Measurements from ENCODE around the gene IPO5. TPM values are rescaled to one million over a fixed set of nuclear protein-coding genes. Genes with fewer than 3 reads are reported as not detected.
A peak's percentile ranks its signal among the peaks of the same experiment; 100 is the strongest.

IPO5 gene
- total RNA-seq: 100 to 1,000 TPM in 7 of 8 experiments, 10 to 100 TPM in 1; 80.4 to 173 (median 129) TPM

- Histone ChIP-seq H3K27ac (no peak within 1 kb of the TSS), H3K4me1 (replicated peaks in 1 of 2) (no peaks in the 10 kb centered on the region), H3K4me3 (no peak within 1 kb of the TSS)
- no peak for ATAC-seq (replicated peaks in 6 of 8)
- in situ Hi-C loops (cut with MboI; ENCODE audit: low pct_unique_long_range_greater_than_20kb in 2 of 9, low sequenced_read_pairs in 9 of 9, unreplicated experiment in 9 of 9): loop anchor here in 1 of 9 experiments (25.0 kb wide), 1 partner anchor 91 kb away; no protein-coding TSS in a partner anchor
- WGBS, 10 experiments: 0 to 100% (median 76%) methylated on average over 1 to 10 of the region's 10 CpGs; no CpG with 5 or more reads in 2 of the 10 experiments
Observed at GRCh38 chr13:97953376-97953970, at the start of gene IPO5. TSS of gene IPO5 (plus strand) at chr13:97953675. CDS start at chr13:97976697, 23,022 bp downstream.

GRCh38 chr13:97904059-97904458, 49.4 kb upstream of the IPO5 start:
- Histone ChIP-seq H3K4me3 (no peak overlapping the region), H3K4me1 (replicated peaks in 1 of 2) (no peaks in the 10 kb centered on the region), H3K27ac (no peak overlapping the region)
- ATAC-seq (replicated peaks in 6 of 8): no peak
- in situ Hi-C loops (cut with MboI; ENCODE audit: low pct_unique_long_range_greater_than_20kb in 2 of 9, low sequenced_read_pairs in 9 of 9, unreplicated experiment in 9 of 9): no loop called here
- 0 to 100% (median 78%) methylated on average over 1 to 2 of the region's 2 CpGs; no CpG with 5 or more reads in 2 of the 10 experiments for WGBS, 10 experiments

- H3K4me3 ChIP-seq: no peak overlapping the region
- H3K4me1 ChIP-seq (replicated peaks in 1 of 2): no peaks in the 10 kb centered on the region
- in situ Hi-C loops (cut with MboI; ENCODE audit: low pct_unique_long_range_greater_than_20kb in 2 of 9, low sequenced_read_pairs in 9 of 9, unreplicated experiment in 9 of 9): no loop called here
- no peak overlapping the region for H3K27ac ChIP-seq
- no peak for ATAC-seq (replicated peaks in 6 of 8)
- 50 to 100% (median 88%) methylated on average over 1 of the region's 1 CpG; no CpG with 5 or more reads in 6 of the 10 experiments for WGBS, 10 experiments
Observed at GRCh38 chr13:97905517-97905916, 48.0 kb upstream of the IPO5 start.

GRCh38 chr13:97911311-97912138, 42.0 kb upstream of the IPO5 start:
- Histone ChIP-seq H3K4me1 (replicated peaks in 1 of 2) (no peaks in the 10 kb centered on the region), H3K4me3 (no peak overlapping the region), H3K27ac (no peak overlapping the region)
- in situ Hi-C loops (cut with MboI; ENCODE audit: low pct_unique_long_range_greater_than_20kb in 2 of 9, low sequenced_read_pairs in 9 of 9, unreplicated experiment in 9 of 9): no loop called here
- ATAC-seq (replicated peaks in 6 of 8): peak in 3 of 8 experiments; percentile 50 to 70 (median 61)
- WGBS, 10 experiments: 0 to 90% (median 49%) methylated on average over 1 to 6 of the region's 7 CpGs; no CpG with 5 or more reads in 2 of the 10 experiments

GRCh38 chr13:97912139-97912535, 41.3 kb upstream of the IPO5 start:
- in situ Hi-C loops (cut with MboI; ENCODE audit: low pct_unique_long_range_greater_than_20kb in 2 of 9, low sequenced_read_pairs in 9 of 9, unreplicated experiment in 9 of 9): no loop called here
- H3K4me3 ChIP-seq: no peak overlapping the region
- H3K4me1 ChIP-seq (replicated peaks in 1 of 2): no peaks in the 10 kb centered on the region
- ATAC-seq (replicated peaks in 6 of 8): no peak
- WGBS, 10 experiments: 65 to 93% (median 82%) methylated on average over 1 to 6 of the region's 6 CpGs; no CpG with 5 or more reads in 2 of the 10 experiments
- no peak overlapping the region for H3K27ac ChIP-seq

- Histone ChIP-seq H3K4me1 (replicated peaks in 1 of 2) (no peaks in the 10 kb centered on the region), H3K4me3 (no peak overlapping the region), H3K27ac (no peak overlapping the region)
- no peak for ATAC-seq (replicated peaks in 6 of 8)
- 40 to 100% (median 80%) methylated on average over 1 to 2 of the region's 2 CpGs; no CpG with 5 or more reads in 3 of the 10 experiments for WGBS, 10 experiments
- in situ Hi-C loops (cut with MboI; ENCODE audit: low pct_unique_long_range_greater_than_20kb in 2 of 9, low sequenced_read_pairs in 9 of 9, unreplicated experiment in 9 of 9): no loop called here
Observed at GRCh38 chr13:97913206-97913605, 40.3 kb upstream of the IPO5 start.

- no peak for ATAC-seq (replicated peaks in 6 of 8)
- Histone ChIP-seq H3K4me1 (replicated peaks in 1 of 2) (no peaks in the 10 kb centered on the region), H3K4me3 (no peak overlapping the region), H3K27ac (no peak overlapping the region)
- 0 to 100% (median 71%) methylated on average over 1 of the region's 1 CpG; no CpG with 5 or more reads in 5 of the 10 experiments for WGBS, 10 experiments
- in situ Hi-C loops (cut with MboI; ENCODE audit: low pct_unique_long_range_greater_than_20kb in 2 of 9, low sequenced_read_pairs in 9 of 9, unreplicated experiment in 9 of 9): no loop called here
Observed at GRCh38 chr13:97914540-97914939, 38.9 kb upstream of the IPO5 start.

- Histone ChIP-seq H3K27ac (no peak overlapping the region), H3K4me3 (no peak overlapping the region), H3K4me1 (replicated peaks in 1 of 2) (no peaks in the 10 kb centered on the region)
- 0 to 100% (median 59%) methylated on average over 1 to 5 of the region's 6 CpGs; no CpG with 5 or more reads in 2 of the 10 experiments for WGBS, 10 experiments
- peak in 2 of 8 experiments; percentile 72 to 83 for ATAC-seq (replicated peaks in 6 of 8)
- in situ Hi-C loops (cut with MboI; ENCODE audit: low pct_unique_long_range_greater_than_20kb in 2 of 9, low sequenced_read_pairs in 9 of 9, unreplicated experiment in 9 of 9): no loop called here
Observed at GRCh38 chr13:97921176-97921816, 32.2 kb upstream of the IPO5 start.

- ATAC-seq (replicated peaks in 6 of 8): no peak
- Histone ChIP-seq H3K4me3 (no peak overlapping the region), H3K27ac (no peak overlapping the region), H3K4me1 (replicated peaks in 1 of 2) (no peaks in the 10 kb centered on the region)
- in situ Hi-C loops (cut with MboI; ENCODE audit: low pct_unique_long_range_greater_than_20kb in 2 of 9, low sequenced_read_pairs in 9 of 9, unreplicated experiment in 9 of 9): no loop called here
- WGBS, 10 experiments: 0 to 100% (median 95%) methylated on average over 1 of the region's 1 CpG; no CpG with 5 or more reads in 2 of the 10 experiments
Observed at GRCh38 chr13:97928301-97928700, 25.2 kb upstream of the IPO5 start.

GRCh38 chr13:97932036-97932435, 21.4 kb upstream of the IPO5 start:
- in situ Hi-C loops (cut with MboI; ENCODE audit: low pct_unique_long_range_greater_than_20kb in 2 of 9, low sequenced_read_pairs in 9 of 9, unreplicated experiment in 9 of 9): no loop called here
- H3K27ac ChIP-seq: no peak overlapping the region
- H3K4me1 ChIP-seq (replicated peaks in 1 of 2): peaks cover 3 to 11% of the 10 kb centered on the region in 2 donors
- H3K4me3 ChIP-seq: no peak overlapping the region
- ATAC-seq (replicated peaks in 6 of 8): no peak
- 20 to 100% (median 71%) methylated on average over 1 to 4 of the region's 5 CpGs; no CpG with 5 or more reads in 3 of the 10 experiments for WGBS, 10 experiments

GRCh38 chr13:97932647-97933046, 20.8 kb upstream of the IPO5 start:
- H3K4me3 ChIP-seq: no peak overlapping the region
- H3K4me1 ChIP-seq (replicated peaks in 1 of 2): peaks cover 3 to 11% of the 10 kb centered on the region in 2 donors
- H3K27ac ChIP-seq: no peak overlapping the region
- peak in 2 of 8 experiments; percentile 58 to 71 for ATAC-seq (replicated peaks in 6 of 8)
- in situ Hi-C loops (cut with MboI; ENCODE audit: low pct_unique_long_range_greater_than_20kb in 2 of 9, low sequenced_read_pairs in 9 of 9, unreplicated experiment in 9 of 9): no loop called here
- 43 to 100% (median 83%) methylated on average over 1 to 4 of the region's 5 CpGs; no CpG with 5 or more reads in 2 of the 10 experiments for WGBS, 10 experiments

GRCh38 chr13:97933776-97934175, 19.7 kb upstream of the IPO5 start:
- H3K4me3 ChIP-seq: no peak overlapping the region
- no peak for ATAC-seq (replicated peaks in 6 of 8)
- no peak overlapping the region for H3K27ac ChIP-seq
- H3K4me1 ChIP-seq (replicated peaks in 1 of 2): peaks cover 3 to 11% of the 10 kb centered on the region in 2 donors
- in situ Hi-C loops (cut with MboI; ENCODE audit: low pct_unique_long_range_greater_than_20kb in 2 of 9, low sequenced_read_pairs in 9 of 9, unreplicated experiment in 9 of 9): no loop called here

GRCh38 chr13:97934590-97934989, 18.9 kb upstream of the IPO5 start:
- WGBS, 10 experiments: 13 to 68% (median 42%) methylated on average over 1 to 5 of the region's 5 CpGs; no CpG with 5 or more reads in 1 of the 10 experiments
- in situ Hi-C loops (cut with MboI; ENCODE audit: low pct_unique_long_range_greater_than_20kb in 2 of 9, low sequenced_read_pairs in 9 of 9, unreplicated experiment in 9 of 9): no loop called here

More at GRCh38 chr13:97934590-97934989, 18.9 kb upstream of the IPO5 start:
- peak in 3 of 8 experiments; percentile 39 to 56 (median 45) for ATAC-seq (replicated peaks in 6 of 8)
- peaks cover 3 to 14% of the 10 kb centered on the region in 2 donors for H3K4me1 ChIP-seq (replicated peaks in 1 of 2)
- no peak overlapping the region for H3K4me3 ChIP-seq
- H3K27ac ChIP-seq: no peak overlapping the region

All from motor neuron (in vitro differentiated cells).